CD14-positive monocyte (primary cell): ENCODE results near the gene HECW1. TPM values are rescaled to one million over a fixed set of nuclear protein-coding genes. Genes with fewer than 3 reads are reported as not detected.

Experiments used
- DNase-seq, 3 donors: peaks; one replicate each; pipeline ENCODE4 v3.0.0-alpha.2; 2011 to 2022
- H2AFZ ChIP-seq: 2 replicates; pipeline ENCODE4 v1.6.0; 2012; ENCODE audit warnings: mild to moderate bottlenecking, low read depth, low read length, inconsistent platforms; ENCODE audit not compliant: insufficient read depth, poor library complexity, severe bottlenecking
- H3K27ac ChIP-seq, 2 donors: 1 replicate in 1 of 2; 2 replicates in 1 of 2; pipeline ENCODE4 v1.5.1; 2012 to 2013; ENCODE audit warnings: low read length in 2 of 2, control low read depth in 1 of 2, inconsistent platforms in 1 of 2, low read depth in 1 of 2, mild to moderate bottlenecking in 1 of 2
- H3K27me3 ChIP-seq, 2 donors: one replicate each; pipeline versions ENCODE4 v1.6.0 to v1.6.1; 2011 to 2013; ENCODE audit warnings: low read length in 2 of 2; ENCODE audit not compliant: control insufficient read depth in 2 of 2, insufficient read depth in 2 of 2
- H3K36me3 ChIP-seq, 2 donors: replicated peaks in 1 of 2; 1 replicate in 1 of 2; 2 replicates in 1 of 2; pipeline versions ENCODE4 v1.5.1 to v1.6.1; 2012 to 2013; ENCODE audit warnings: low read length in 2 of 2, control low read depth in 1 of 2, inconsistent platforms in 1 of 2, mild to moderate bottlenecking in 1 of 2; ENCODE audit not compliant: insufficient read depth in 2 of 2, control insufficient read depth in 1 of 2
- H3K4me1 ChIP-seq, 2 donors: 1 replicate in 1 of 2; 2 replicates in 1 of 2; pipeline versions ENCODE4 v1.5.1 to v1.6.1; 2012 to 2013; ENCODE audit warnings: low read length in 2 of 2, control low read depth in 1 of 2, inconsistent platforms in 1 of 2, mild to moderate bottlenecking in 1 of 2, moderate library complexity in 1 of 2; ENCODE audit not compliant: insufficient read depth in 2 of 2, control insufficient read depth in 1 of 2
- H3K4me2 ChIP-seq: replicated peaks from 2 replicates; pipeline ENCODE3; 2012; ENCODE audit warnings: low read length, moderate library complexity, mild to moderate bottlenecking; ENCODE audit not compliant: poor library complexity, severe bottlenecking; ENCODE audit errors: extremely low read depth
- H3K4me3 ChIP-seq, 3 experiments: fragments of 200-600 bp in 1 of 3; sonication (generic) in 1 of 3; replicated peaks in 1 of 3; 1 replicate in 2 of 3; 2 replicates in 1 of 3; pipeline ENCODE4 v1.5.1; 2011 to 2013; ENCODE audit warnings: low read length in 3 of 3, mild to moderate bottlenecking in 3 of 3, control low read depth in 2 of 3, low read depth in 2 of 3, inconsistent platforms in 1 of 3, moderate library complexity in 1 of 3
- H3K79me2 ChIP-seq: 2 replicates; pipeline ENCODE4 v1.6.0; 2012; ENCODE audit warnings: mild to moderate bottlenecking, control low read depth, inconsistent platforms, low read length, moderate library complexity; ENCODE audit not compliant: insufficient read depth
- H3K9ac ChIP-seq: 2 replicates; pipeline ENCODE4 v1.6.0; 2017; ENCODE audit warnings: low read length, mild to moderate bottlenecking; ENCODE audit not compliant: insufficient read depth, poor library complexity, severe bottlenecking
- H3K9me3 ChIP-seq, 2 donors: replicated peaks in 1 of 2; 1 replicate in 1 of 2; 2 replicates in 1 of 2; pipeline versions ENCODE4 v1.5.1 to v1.6.1; 2012 to 2013; ENCODE audit warnings: low read length in 2 of 2, control low read depth in 1 of 2; ENCODE audit not compliant: control insufficient read depth in 1 of 2, insufficient read depth in 1 of 2
- H4K20me1 ChIP-seq: 2 replicates; pipeline ENCODE4 v1.6.0; 2012; ENCODE audit warnings: mild to moderate bottlenecking, low read length, control low read depth, moderate library complexity; ENCODE audit not compliant: insufficient read depth
- H3K27ac Mint-ChIP-seq, 7 donors: one replicate each; pipeline ENCODE4 v1.8.0; 2020; ENCODE audit warnings: mild to moderate bottlenecking in 7 of 7, mixed read lengths in 7 of 7, moderate library complexity in 6 of 7, inconsistent platforms in 2 of 7
- H3K27me3 Mint-ChIP-seq, 3 donors: one replicate each; pipeline ENCODE4 v1.8.0; 2021 to 2022; ENCODE audit warnings: low read depth in 3 of 3, mild to moderate bottlenecking in 3 of 3, mixed read lengths in 3 of 3, moderate library complexity in 3 of 3, inconsistent platforms in 1 of 3
- H3K36me3 Mint-ChIP-seq, 2 donors: one replicate each; pipeline ENCODE4 v1.8.0; 2020; ENCODE audit warnings: mixed read lengths in 2 of 2, inconsistent platforms in 1 of 2, mild to moderate bottlenecking in 1 of 2
- H3K4me1 Mint-ChIP-seq: one replicate; pipeline ENCODE4 v1.8.0; 2020; ENCODE audit warnings: mild to moderate bottlenecking, mixed read lengths
- H3K4me3 Mint-ChIP-seq, 2 donors: one replicate each; pipeline ENCODE4 v1.8.0; 2020; ENCODE audit warnings: mild to moderate bottlenecking in 2 of 2, mixed read lengths in 2 of 2, moderate library complexity in 1 of 2
- H3K9me3 Mint-ChIP-seq, 7 donors: one replicate each; pipeline ENCODE4 v1.8.0; 2020 to 2022; ENCODE audit warnings: mixed read lengths in 7 of 7, mild to moderate bottlenecking in 6 of 7, moderate library complexity in 6 of 7, inconsistent platforms in 2 of 7
- CTCF ChIP-seq: fragments of 200-600 bp; IDR thresholded peaks from one replicate; pipeline ENCODE4 v1.8.0; 2022; ENCODE audit warnings: antibody characterized with exemption, mild to moderate bottlenecking
- WGBS: methylation state at CpG from one replicate; pipeline ENCODE4 v1.1.5; 2013; ENCODE audit warnings: missing lambda C conversion rate; ENCODE audit not compliant: insufficient coverage; 5-methylcytosine and 5-hydroxymethylcytosine counted together
- intact Hi-C, 2 donors: fragments of 100-400 bp; cut with micrococcal nuclease; formaldehyde crosslinking; loops; one replicate each; pipeline versions ENCODE4 v1.15.0 to v1.15.1; 2023
- polyA plus RNA-seq, 3 donors: library from polyadenylated mRNA; depleted of rRNA in 1 of 3; unstranded in 2 of 3; stranded (reverse) in 1 of 3; fragments of 300-500 nt in 2 of 3; fragments of >200 nt in 1 of 3; fragmentation: Illumina TruSeq in 2 of 3; gene quantifications; 1 replicate in 2 of 3; 2 replicates in 1 of 3; pipeline ENCODE4 v1.2.3, GENCODE V29; 2012 to 2021

HECW1 gene
- polyA plus RNA-seq, 3 donors = not detected

DNA sequence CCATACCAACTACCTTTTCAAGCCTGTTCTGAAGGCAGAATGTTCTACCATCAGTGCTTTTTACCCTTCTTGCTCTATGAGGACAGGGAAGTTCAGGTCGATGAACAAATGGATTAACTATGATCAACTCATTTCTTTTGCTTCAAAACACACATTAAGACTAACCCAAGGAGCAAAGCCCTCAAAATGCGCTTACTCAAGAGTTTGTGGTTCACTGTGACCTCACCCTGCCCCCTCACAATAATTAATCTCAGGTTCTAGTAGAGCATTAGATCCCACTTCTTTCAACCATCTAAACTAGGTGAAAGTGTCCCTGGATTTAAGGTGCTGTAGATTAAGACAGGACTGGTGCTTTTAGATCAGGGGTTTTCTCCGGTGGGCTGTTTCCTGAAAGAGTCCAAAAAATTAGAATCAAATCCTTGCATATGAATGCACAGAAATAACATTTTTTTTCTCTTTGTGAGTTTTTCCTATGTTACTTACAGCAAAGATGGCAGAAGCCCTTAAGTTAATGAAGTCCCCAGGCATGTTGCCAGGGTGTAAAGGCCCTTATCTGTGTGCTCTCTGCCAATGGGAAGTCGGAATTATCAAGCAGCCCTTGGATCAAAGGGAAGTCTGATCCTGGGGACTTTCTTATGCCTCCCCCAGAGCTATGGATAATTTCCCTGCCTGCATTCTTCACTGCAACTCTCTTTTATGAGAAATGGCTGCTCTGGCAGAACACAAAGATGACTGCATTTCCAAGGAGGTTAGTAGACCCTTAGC, 264.9 kb downstream of the HECW1 start:
- H3K27me3 Mint-ChIP-seq = peaks cover 3 to 9% (median 6%) of the 10 kb centered on the region in 3 donors
- no CpG with 5 or more reads among the region's 4 CpGs for WGBS

GRCh38 chr7:43379210-43379609, 266.8 kb downstream of the HECW1 start:
- H3K36me3 Mint-ChIP-seq = no peaks in the 10 kb centered on the region
- H4K20me1 ChIP-seq = no peaks in the 10 kb centered on the region
- no peak overlapping the region for H3K4me3 ChIP-seq
- no peak for TF ChIP-seq CTCF
- H3K27ac Mint-ChIP-seq = no peak overlapping the region
- WGBS = 89% methylated on average over 2 of the region's 2 CpGs
- no peak overlapping the region for H3K9ac ChIP-seq
- no peaks in the 10 kb centered on the region for H3K9me3 ChIP-seq
- no peaks in the 10 kb centered on the region for H3K4me1 Mint-ChIP-seq
- H3K27me3 Mint-ChIP-seq = peaks cover 3 to 7% (median 4%) of the 10 kb centered on the region in 3 donors
- H3K36me3 ChIP-seq = no peaks in the 10 kb centered on the region
- no peak for DNase-seq
- H3K27me3 ChIP-seq = no peaks in the 10 kb centered on the region
- no peak overlapping the region for H3K4me3 Mint-ChIP-seq
- intact Hi-C loops = no loop called here
- no peaks in the 10 kb centered on the region for H3K79me2 ChIP-seq
- no peaks in the 10 kb centered on the region for H3K4me1 ChIP-seq
- H2AFZ ChIP-seq = no peak overlapping the region
- peaks cover 0 to 10% (median 2%) of the 10 kb centered on the region in 7 donors for H3K9me3 Mint-ChIP-seq
- no peak overlapping the region for H3K4me2 ChIP-seq
- H3K27ac ChIP-seq = no peak overlapping the region

More for the DNA sequence above, 264.9 kb downstream of the HECW1 start:
- Histone ChIP-seq H3K9me3 (no peaks in the 10 kb centered on the region), H3K4me3 (no peak overlapping the region), H3K36me3 (no peaks in the 10 kb centered on the region), H3K79me2 (no peaks in the 10 kb centered on the region), H3K27ac (no peak overlapping the region), H4K20me1 (no peaks in the 10 kb centered on the region), H3K4me1 (no peaks in the 10 kb centered on the region), H2AFZ (no peak overlapping the region), H3K27me3 (no peaks in the 10 kb centered on the region), H3K4me2 (no peak overlapping the region), H3K9ac (no peak overlapping the region)
- no peak for DNase-seq
- Mint-ChIP-seq H3K4me1 (no peaks in the 10 kb centered on the region), H3K27ac (no peak overlapping the region), H3K36me3 (no peaks in the 10 kb centered on the region), H3K4me3 (no peak overlapping the region), H3K9me3 (peaks cover 0 to 8% (median 0%) of the 10 kb centered on the region in 7 donors)
- no peak for TF ChIP-seq CTCF
- intact Hi-C loops = no loop called here
